Heart left ventricle (tissue), 16 donors: ENCODE data around the gene CBX2. TPM values are rescaled to one million over a fixed set of nuclear protein-coding genes. Genes with fewer than 3 reads are reported as not detected.

Experiments
- ATAC-seq, 4 donors: fragments of 200-7000 bp; cut with Tn5 transposase; one replicate each; pipeline ENCODE4 v1.9.1; 2020 to 2022; ENCODE audit warnings: moderate library complexity in 4 of 4, mild to moderate bottlenecking in 3 of 4, moderate number of reproducible peaks in 1 of 4
- DNase-seq, 5 donors: peaks; one replicate each; pipeline ENCODE4 v3.0.0-alpha.2; 2020
- H3K27ac ChIP-seq, 12 donors: fragments of 200-600 bp; sonication (generic) in 4 of 12; one replicate each; pipeline versions ENCODE4 v1.5.0 to v1.8.0; 2016 to 2022; ENCODE audit warnings: mild to moderate bottlenecking in 2 of 12
- H3K27me3 ChIP-seq, 9 donors: fragments of 200-600 bp; sonication (generic) in 2 of 9; one replicate each; pipeline versions ENCODE4 v1.5.1 to v1.8.0; 2016 to 2022; ENCODE audit warnings: mild to moderate bottlenecking in 3 of 9
- H3K36me3 ChIP-seq, 9 donors: fragments of 200-600 bp; sonication (generic) in 2 of 9; one replicate each; pipeline versions ENCODE4 v1.5.0 to v1.8.0; 2018 to 2022; ENCODE audit warnings: mild to moderate bottlenecking in 2 of 9
- H3K4me1 ChIP-seq, 12 donors: fragments of 200-600 bp; sonication (generic) in 4 of 12; one replicate each; pipeline versions ENCODE4 v1.5.0 to v1.8.0; 2016 to 2022; ENCODE audit warnings: mild to moderate bottlenecking in 3 of 12
- H3K4me3 ChIP-seq, 12 donors: fragments of 200-600 bp; sonication (generic) in 4 of 12; one replicate each; pipeline versions ENCODE4 v1.5.0 to v1.8.0; 2017 to 2022; ENCODE audit warnings: mild to moderate bottlenecking in 9 of 12, moderate library complexity in 4 of 12
- H3K9me3 ChIP-seq, 12 donors: fragments of 200-600 bp; sonication (generic) in 4 of 12; one replicate each; pipeline versions ENCODE4 v1.5.0 to v1.8.0; 2016 to 2022; ENCODE audit warnings: mild to moderate bottlenecking in 1 of 12
- CTCF ChIP-seq, 12 donors: fragments of 200-600 bp; sonication (generic) in 4 of 12; IDR thresholded peaks; one replicate each; pipeline versions ENCODE4 v1.5.0 to v1.8.0; 2018 to 2022; ENCODE audit warnings: antibody characterized with exemption in 12 of 12, mild to moderate bottlenecking in 5 of 12
- POLR2A ChIP-seq, 2 donors: fragments of 450-650 bp; IDR thresholded peaks; one replicate each; pipeline ENCODE4 v1.6.1; 2017; ENCODE audit warnings: antibody characterized with exemption in 2 of 2, mild to moderate bottlenecking in 2 of 2, moderate library complexity in 2 of 2
- WGBS, 4 donors: extraction: QIAGEN DNeasy Blood & Tissue Kit in 2 of 4; methylation state at CpG; one replicate each; pipeline versions ENCODE4 v1.1.5 to v1.1.7; 2013 to 2018; 5-methylcytosine and 5-hydroxymethylcytosine counted together
- intact Hi-C, 10 donors: fragments of 100-400 bp; cut with DNase I; formaldehyde crosslinking; loops; one replicate each; pipeline versions ENCODE4 v1.11.1 to v1.14.2; 2022
- polyA plus RNA-seq, 2 donors: library from polyadenylated mRNA; stranded (reverse); fragments of 200-250 nt; gene quantifications; one replicate each; pipeline ENCODE4 v1.2.3, GENCODE V29; 2013
- total RNA-seq, 9 donors: library from RNA; depleted of rRNA in 2 of 9; stranded (reverse); fragments of >200 nt in 2 of 9; fragmentation: NEBNext Ultra II Directional in 3 of 9; extraction: Animal tissue kit (Norgen Biotek cat#: 25700) in 3 of 9; gene quantifications; one replicate each; pipeline versions ENCODE4 v1.1.0 to v1.2.4, GENCODE V29; 2016 to 2023
- donor health status: ischemic (EF 13 %, LVEDD 7.1; RV severe dilation, severe dysfunction).
- donor health status: healthy with polysubstance abuse.
- donor health status: DM: no; HTN: yes; CAD: no.
- donor health status: DM: no; HTN: no; CAD: no.
- donor health status: ischemic (EF 25% LVEDD 6.9; RV normal size, moderate dysfunction).
- donor health status: ischemic (EF 25% LVEDD 5.7; RV mildly dilated, moderate dysfunction).
- donor health status: healthy.
- donor health status: DM: yes; HTN: yes; CAD: no.
- donor health status: ischemic (EF 35%, LVEDD 5.7; RV mildly dilated, moderate dysfunction).
- donor health status: nonischemic (EF 11% LVEDD 7.7; RV severe dilation, severe dysfunction).
- donor health status: DM: yes; HTN: yes; CAD: no.
- donor health status: PGD.
- donor health status: ischemic (EF 29% LVEDD 5.4; RV normal size, mild dysfunction).
- donor health status: nonischemic (EF 23%, LVEDD 6.1; RV moderate dilation, normal function).

Gene CBX2
- total and polyA plus RNA-seq, 11 donors: 2.4 to 4.3 (median 3.1) TPM

GRCh38 chr17:79799538-79800324 lies 21.8 kb downstream of the CBX2 start:
- TF ChIP-seq POLR2A (IDR thresholded peaks at IDR 0.05) (no peak), CTCF (IDR thresholded peaks at IDR 0.05) (no peak)
- ATAC-seq (no peak), DNase-seq (no peak)
- Histone ChIP-seq H3K27me3 (peaks cover 68 to 74% (median 71%) of the 10 kb centered on the region in 9 donors), H3K4me1 (peaks cover 3 to 78% (median 43%) of the 10 kb centered on the region in 12 donors), H3K4me3 (peak overlapping the region in 1 of 12 donors; percentile 37), H3K9me3 (no peaks in the 10 kb centered on the region), H3K27ac (no peak overlapping the region), H3K36me3 (peaks cover 0 to 7% (median 0%) of the 10 kb centered on the region in 9 donors)
- intact Hi-C loops: loop anchor here in 8 of 10 donors (5.0 to 10.0 kb wide), 7 partner anchors 38 to 193 kb away; partner anchors contain the start of gene CBX4 (in 2 of the 8)
- 3 to 4% (median 4%) methylated on average over 31 of the region's 31 CpGs for WGBS, 4 donors

- H3K4me1 ChIP-seq: peaks cover 3 to 80% (median 43%) of the 10 kb centered on the region in 12 donors
- no peaks in the 10 kb centered on the region for H3K9me3 ChIP-seq
- peaks cover 76 to 82% (median 79%) of the 10 kb centered on the region in 9 donors for H3K27me3 ChIP-seq
- H3K36me3 ChIP-seq: no peaks in the 10 kb centered on the region
- peak overlapping the region in 6 of 12 donors; percentile 3 to 37 (median 14) for H3K4me3 ChIP-seq
- intact Hi-C loops: loop anchor here in 4 of 10 donors (5.0 to 10.0 kb wide), 4 partner anchors 56 to 192 kb away; no protein-coding TSS in a partner anchor
- no peak for DNase-seq
- 2 to 4% (median 2%) methylated on average over 30 to 44 of the region's 44 CpGs for WGBS, 4 donors
- H3K27ac ChIP-seq: no peak overlapping the region
- TF ChIP-seq POLR2A (IDR thresholded peaks at IDR 0.05): no peak
- TF ChIP-seq CTCF (IDR thresholded peaks at IDR 0.05): no peak
- no peak for ATAC-seq
Measured at GRCh38 chr17:79800325-79801155, 22.6 kb downstream of the CBX2 start.

- no peaks in the 10 kb centered on the region for H3K9me3 ChIP-seq
- H3K36me3 ChIP-seq: no peaks in the 10 kb centered on the region
- H3K4me3 ChIP-seq: peak overlapping the region in 5 of 12 donors; percentile 9 to 37 (median 15)
- ATAC-seq: no peak
- intact Hi-C loops: loop anchor here in 5 of 10 donors (2.0 to 10.0 kb wide), 5 partner anchors 39 to 191 kb away; no protein-coding TSS in a partner anchor
- H3K27me3 ChIP-seq: peaks cover 81 to 90% (median 86%) of the 10 kb centered on the region in 9 donors
- DNase-seq: no peak
- no peak overlapping the region for H3K27ac ChIP-seq
- 4 to 7% (median 6%) methylated on average over 27 to 52 of the region's 52 CpGs for WGBS, 4 donors
- TF ChIP-seq CTCF (IDR thresholded peaks at IDR 0.05) (no peak), POLR2A (IDR thresholded peaks at IDR 0.05) (no peak)
- peaks cover under 1 to 72% (median 39%) of the 10 kb centered on the region in 12 donors for H3K4me1 ChIP-seq
Measured at GRCh38 chr17:79801156-79802038, 23.4 kb downstream of the CBX2 start.
